ENCODE results near the gene MYBPH.

DNA sequence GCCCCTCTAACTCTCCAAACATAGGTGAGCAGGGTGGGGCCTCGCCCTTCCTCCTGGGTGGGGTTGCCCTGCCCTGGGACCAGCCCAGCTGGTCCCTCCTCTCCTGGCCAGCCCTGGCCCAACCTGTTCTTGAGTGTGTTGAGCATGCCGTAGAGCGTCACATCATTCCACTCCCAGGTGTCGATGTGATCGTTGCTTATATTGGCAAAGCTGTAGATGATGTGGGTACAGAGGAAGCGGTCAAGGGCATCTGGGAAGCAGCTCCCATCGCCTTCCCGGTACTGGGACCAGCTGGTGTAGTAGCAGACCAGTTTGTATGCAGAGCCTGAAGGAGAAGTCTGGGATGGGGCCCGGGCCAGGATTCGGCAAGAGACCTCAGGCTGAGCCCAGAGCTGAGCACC is 9.4 kb upstream of the MYBPH start:
- TF ChIP-seq EZH2 (IDR thresholded peaks at IDR 0.05; ENCODE audit: insufficient read depth, low read length) = no peak
- TF ChIP-seq, protein P1, sequence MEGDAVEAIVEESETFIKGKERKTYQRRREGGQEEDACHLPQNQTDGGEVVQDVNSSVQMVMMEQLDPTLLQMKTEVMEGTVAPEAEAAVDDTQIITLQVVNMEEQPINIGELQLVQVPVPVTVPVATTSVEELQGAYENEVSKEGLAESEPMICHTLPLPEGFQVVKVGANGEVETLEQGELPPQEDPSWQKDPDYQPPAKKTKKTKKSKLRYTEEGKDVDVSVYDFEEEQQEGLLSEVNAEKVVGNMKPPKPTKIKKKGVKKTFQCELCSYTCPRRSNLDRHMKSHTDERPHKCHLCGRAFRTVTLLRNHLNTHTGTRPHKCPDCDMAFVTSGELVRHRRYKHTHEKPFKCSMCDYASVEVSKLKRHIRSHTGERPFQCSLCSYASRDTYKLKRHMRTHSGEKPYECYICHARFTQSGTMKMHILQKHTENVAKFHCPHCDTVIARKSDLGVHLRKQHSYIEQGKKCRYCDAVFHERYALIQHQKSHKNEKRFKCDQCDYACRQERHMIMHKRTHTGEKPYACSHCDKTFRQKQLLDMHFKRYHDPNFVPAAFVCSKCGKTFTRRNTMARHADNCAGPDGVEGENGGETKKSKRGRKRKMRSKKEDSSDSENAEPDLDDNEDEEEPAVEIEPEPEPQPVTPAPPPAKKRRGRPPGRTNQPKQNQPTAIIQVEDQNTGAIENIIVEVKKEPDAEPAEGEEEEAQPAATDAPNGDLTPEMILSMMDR (IDR thresholded peaks at IDR 0.05; ENCODE audit: insufficient read depth, low read depth, low read length) = no peak

Data from astrocyte (in vitro differentiated cells and primary cell).